HEK293 (cell line): ENCODE measurements around the gene SPECC1L.

Source experiments
- CTCF ChIA-PET: fragments of 350-600 bp; formaldehyde crosslinking; extraction: SDS; loops from one replicate; lab custom pipeline; 2021; ENCODE audit warnings: antibody characterized with exemption; lab: Yijun Ruan, JAX
- POLR2A ChIA-PET: fragments of 300-600 bp; formaldehyde crosslinking; extraction: SDS; loops from one replicate; lab custom pipeline; 2020; ENCODE audit warnings: antibody characterized with exemption, inconsistent platforms; lab: Yijun Ruan, JAX
- H3K27ac ChIP-seq: fragments of 200-500 bp; sonication (Bioruptor generic); 2 replicates; pipeline ENCODE4 v1.5.1; 2014; ENCODE audit warnings: low read depth, low read length, control low read depth, inconsistent platforms; ENCODE audit errors: extremely low read depth
- H3K36me3 ChIP-seq, 2 experiments: fragments of 200-500 bp in 1 of 2; sonication (Bioruptor generic) in 1 of 2; 1 replicate in 1 of 2; 2 replicates in 1 of 2; pipeline ENCODE4 v1.5.1; 2014 to 2017; ENCODE audit warnings: inconsistent platforms in 2 of 2, low read length in 2 of 2; ENCODE audit not compliant: control insufficient read depth in 2 of 2, insufficient read depth in 1 of 2
- H3K4me1 ChIP-seq: fragments of 200-500 bp; sonication (Bioruptor generic); 2 replicates; pipeline ENCODE4 v1.5.1; 2014; ENCODE audit warnings: mild to moderate bottlenecking, low read length, inconsistent platforms; ENCODE audit not compliant: control insufficient read depth, insufficient read depth
- H3K4me3 ChIP-seq: 2 replicates; pipeline ENCODE4 v1.5.1; 2011; ENCODE audit warnings: low read depth, mild to moderate bottlenecking, control low read depth, low read length, moderate library complexity
- H3K9me3 ChIP-seq: fragments of 200-500 bp; sonication (Bioruptor generic); 2 replicates; pipeline ENCODE4 v1.5.1; 2014; ENCODE audit warnings: low read depth, low read length, inconsistent platforms; ENCODE audit not compliant: control insufficient read depth, insufficient read depth
- FEZF1 ChIP-seq: fragments of 450-650 bp; formaldehyde crosslinking; IDR thresholded peaks from 2 replicates; pipeline ENCODE4 v1.5.1; 2016; ENCODE audit warnings: missing biosample characterization, missing genetic modification characterization
- PRDM1 ChIP-seq: fragments of 450-650 bp; formaldehyde crosslinking; IDR thresholded peaks from 2 replicates; pipeline ENCODE4; 2016; ENCODE audit warnings: missing biosample characterization, missing genetic modification characterization
- SP2 ChIP-seq: fragments of 450-650 bp; formaldehyde crosslinking; IDR thresholded peaks from 2 replicates; pipeline ENCODE4 v1.5.1; 2016; ENCODE audit warnings: missing biosample characterization, missing genetic modification characterization
- SP7 ChIP-seq: fragments of 450-650 bp; formaldehyde crosslinking; IDR thresholded peaks from 2 replicates; pipeline ENCODE4 v1.5.1; 2016; ENCODE audit warnings: missing biosample characterization, missing genetic modification characterization
- ZBTB17 ChIP-seq: fragments of 450-650 bp; formaldehyde crosslinking; IDR thresholded peaks from 2 replicates; pipeline ENCODE4 v1.5.1; 2016; ENCODE audit warnings: missing biosample characterization, missing genetic modification characterization
- ZFHX2 ChIP-seq: fragments of 450-650 bp; formaldehyde crosslinking; conservative IDR thresholded peaks from 2 replicates; pipeline ENCODE4 v1.5.1; 2016; ENCODE audit warnings: missing biosample characterization, missing genetic modification characterization
- ZNF140 ChIP-seq: fragments of 450-650 bp; formaldehyde crosslinking; IDR thresholded peaks from 2 replicates; pipeline ENCODE4 v1.5.1; 2016; ENCODE audit warnings: missing biosample characterization, missing genetic modification characterization
- ZNF211 ChIP-seq: fragments of 450-650 bp; formaldehyde crosslinking; IDR thresholded peaks from 2 replicates; pipeline ENCODE4 v1.5.1; 2016; ENCODE audit warnings: low read depth, missing biosample characterization, missing genetic modification characterization
- ZNF239 ChIP-seq: fragments of 450-650 bp; formaldehyde crosslinking; IDR thresholded peaks from 2 replicates; pipeline ENCODE4 v1.5.1; 2016; ENCODE audit warnings: missing biosample characterization, missing genetic modification characterization
- ZNF302 ChIP-seq: fragments of 450-650 bp; formaldehyde crosslinking; IDR thresholded peaks from 2 replicates; pipeline ENCODE4 v1.5.1; 2016; ENCODE audit warnings: missing biosample characterization, missing genetic modification characterization, low read depth
- ZNF311 ChIP-seq: fragments of 450-650 bp; formaldehyde crosslinking; IDR thresholded peaks from 2 replicates; pipeline ENCODE4 v1.5.1; 2017; ENCODE audit warnings: missing biosample characterization, missing genetic modification characterization, borderline replicate concordance
- ZNF544 ChIP-seq: fragments of 450-650 bp; formaldehyde crosslinking; IDR thresholded peaks from 2 replicates; pipeline ENCODE4 v1.5.0; 2017; ENCODE audit warnings: missing biosample characterization, missing genetic modification characterization
- ZNF571 ChIP-seq: fragments of 450-650 bp; formaldehyde crosslinking; IDR thresholded peaks from 2 replicates; pipeline ENCODE4 v1.5.0; 2017; ENCODE audit warnings: missing biosample characterization, missing genetic modification characterization
- ZNF629 ChIP-seq: fragments of 450-650 bp; formaldehyde crosslinking; IDR thresholded peaks from 2 replicates; pipeline ENCODE4 v1.5.1; 2017; ENCODE audit warnings: missing biosample characterization, missing genetic modification characterization
- ZNF677 ChIP-seq: fragments of 450-650 bp; IDR thresholded peaks from 2 replicates; pipeline ENCODE4 v1.5.0; 2018; ENCODE audit warnings: missing biosample characterization, mild to moderate bottlenecking, missing genetic modification characterization, moderate library complexity
- ZNF701 ChIP-seq: fragments of 450-650 bp; formaldehyde crosslinking; IDR thresholded peaks from 2 replicates; pipeline ENCODE4 v1.5.1; 2016; ENCODE audit warnings: missing biosample characterization, missing genetic modification characterization
- TF ChIP-seq, protein P1 (sequence below): fragments of 450-650 bp; formaldehyde crosslinking; conservative IDR thresholded peaks from 2 replicates; pipeline ENCODE4 v1.5.1; 2016; ENCODE audit warnings: low read depth, missing biosample characterization, missing genetic modification characterization
- TF ChIP-seq, protein P2 (sequence below): fragments of 450-650 bp; formaldehyde crosslinking; IDR thresholded peaks from 2 replicates; pipeline ENCODE4 v1.5.1; 2016; ENCODE audit warnings: missing biosample characterization, missing genetic modification characterization, low read depth
- TF ChIP-seq, protein P3 (sequence below): fragments of 450-650 bp; formaldehyde crosslinking; IDR thresholded peaks from 2 replicates; pipeline ENCODE4 v1.5.1; 2016; ENCODE audit warnings: missing biosample characterization, missing genetic modification characterization

The SPECC1L gene

DNA sequence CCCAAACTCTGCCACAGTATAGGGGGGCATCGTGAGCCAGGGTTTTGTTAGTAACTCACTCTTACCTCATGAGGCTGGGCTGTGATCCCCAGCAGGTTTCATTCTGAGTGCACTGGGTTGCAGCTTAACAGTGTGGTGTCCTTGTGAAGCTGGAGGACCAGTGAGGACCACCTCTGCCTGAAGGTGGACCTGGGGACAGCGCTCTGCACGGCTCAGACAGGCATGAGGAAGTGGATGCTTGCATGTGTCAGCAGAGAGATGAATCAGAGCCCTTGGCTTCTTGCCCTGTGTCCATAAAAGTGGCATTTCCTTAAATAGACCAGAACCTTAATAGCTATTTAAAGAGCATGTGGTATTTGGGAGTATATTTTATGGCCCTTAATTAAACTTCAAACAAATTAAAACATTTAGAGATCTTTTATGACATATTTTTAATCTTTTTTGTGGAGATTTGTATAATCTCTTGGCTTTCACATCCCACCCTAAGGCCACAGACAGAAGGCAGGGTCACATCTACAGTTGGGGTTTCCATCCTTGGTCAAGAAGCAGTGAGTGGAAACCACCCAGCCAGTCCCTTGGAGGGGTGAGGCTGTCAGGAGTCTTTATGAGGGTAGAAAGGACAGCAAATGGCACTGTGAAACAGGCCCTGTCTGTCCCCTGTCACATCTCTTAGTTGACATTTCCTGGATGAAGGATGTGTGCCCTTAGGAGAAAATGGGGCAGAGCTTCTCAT lies 132.0 kb downstream of the SPECC1L start (continued):
- no peak for TF ChIP-seq ZNF677 (tag by site-specific recombination)
- no peak for TF ChIP-seq ZNF571 (tag by site-specific recombination)
- no peak for TF ChIP-seq ZNF544 (tag by site-specific recombination)
- no peak for TF ChIP-seq ZNF140 (tag by site-specific recombination)
- no peak for TF ChIP-seq ZNF701 (tag by site-specific recombination)
- TF ChIP-seq SP7 (tag by site-specific recombination) = peak; percentile 98
- peak; percentile 93 for TF ChIP-seq FEZF1 (tag by site-specific recombination)
- no peak; the same call in 1 of the 2 replicates for TF ChIP-seq SP2 (tag by site-specific recombination)
- TF ChIP-seq, protein P1, sequence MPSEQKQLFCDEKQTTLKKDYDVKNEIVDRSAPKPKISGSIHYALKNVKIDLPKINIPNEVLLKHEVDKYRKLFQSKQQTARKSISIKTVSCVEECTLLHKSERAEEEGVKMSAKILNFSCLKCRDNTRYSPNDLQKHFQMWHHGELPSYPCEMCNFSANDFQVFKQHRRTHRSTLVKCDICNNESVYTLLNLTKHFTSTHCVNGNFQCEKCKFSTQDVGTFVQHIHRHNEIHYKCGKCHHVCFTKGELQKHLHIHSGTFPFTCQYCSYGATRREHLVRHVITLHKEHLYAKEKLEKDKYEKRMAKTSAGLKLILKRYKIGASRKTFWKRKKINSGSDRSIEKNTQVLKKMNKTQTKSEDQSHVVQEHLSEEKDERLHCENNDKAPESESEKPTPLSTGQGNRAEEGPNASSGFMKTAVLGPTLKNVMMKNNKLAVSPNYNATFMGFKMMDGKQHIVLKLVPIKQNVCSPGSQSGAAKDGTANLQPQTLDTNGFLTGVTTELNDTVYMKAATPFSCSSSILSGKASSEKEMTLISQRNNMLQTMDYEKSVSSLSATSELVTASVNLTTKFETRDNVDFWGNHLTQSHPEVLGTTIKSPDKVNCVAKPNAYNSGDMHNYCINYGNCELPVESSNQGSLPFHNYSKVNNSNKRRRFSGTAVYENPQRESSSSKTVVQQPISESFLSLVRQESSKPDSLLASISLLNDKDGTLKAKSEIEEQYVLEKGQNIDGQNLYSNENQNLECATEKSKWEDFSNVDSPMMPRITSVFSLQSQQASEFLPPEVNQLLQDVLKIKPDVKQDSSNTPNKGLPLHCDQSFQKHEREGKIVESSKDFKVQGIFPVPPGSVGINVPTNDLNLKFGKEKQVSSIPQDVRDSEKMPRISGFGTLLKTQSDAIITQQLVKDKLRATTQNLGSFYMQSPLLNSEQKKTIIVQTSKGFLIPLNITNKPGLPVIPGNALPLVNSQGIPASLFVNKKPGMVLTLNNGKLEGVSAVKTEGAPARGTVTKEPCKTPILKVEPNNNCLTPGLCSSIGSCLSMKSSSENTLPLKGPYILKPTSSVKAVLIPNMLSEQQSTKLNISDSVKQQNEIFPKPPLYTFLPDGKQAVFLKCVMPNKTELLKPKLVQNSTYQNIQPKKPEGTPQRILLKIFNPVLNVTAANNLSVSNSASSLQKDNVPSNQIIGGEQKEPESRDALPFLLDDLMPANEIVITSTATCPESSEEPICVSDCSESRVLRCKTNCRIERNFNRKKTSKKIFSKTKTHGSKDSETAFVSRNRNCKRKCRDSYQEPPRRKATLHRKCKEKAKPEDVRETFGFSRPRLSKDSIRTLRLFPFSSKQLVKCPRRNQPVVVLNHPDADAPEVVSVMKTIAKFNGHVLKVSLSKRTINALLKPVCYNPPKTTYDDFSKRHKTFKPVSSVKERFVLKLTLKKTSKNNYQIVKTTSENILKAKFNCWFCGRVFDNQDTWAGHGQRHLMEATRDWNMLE (tag by site-specific recombination) = no peak
- peak; percentile 71 for TF ChIP-seq ZBTB17 (tag by site-specific recombination)
- TF ChIP-seq ZFHX2 (tag by site-specific recombination) = no peak
- TF ChIP-seq ZNF211 = no peak
- TF ChIP-seq, protein P2, sequence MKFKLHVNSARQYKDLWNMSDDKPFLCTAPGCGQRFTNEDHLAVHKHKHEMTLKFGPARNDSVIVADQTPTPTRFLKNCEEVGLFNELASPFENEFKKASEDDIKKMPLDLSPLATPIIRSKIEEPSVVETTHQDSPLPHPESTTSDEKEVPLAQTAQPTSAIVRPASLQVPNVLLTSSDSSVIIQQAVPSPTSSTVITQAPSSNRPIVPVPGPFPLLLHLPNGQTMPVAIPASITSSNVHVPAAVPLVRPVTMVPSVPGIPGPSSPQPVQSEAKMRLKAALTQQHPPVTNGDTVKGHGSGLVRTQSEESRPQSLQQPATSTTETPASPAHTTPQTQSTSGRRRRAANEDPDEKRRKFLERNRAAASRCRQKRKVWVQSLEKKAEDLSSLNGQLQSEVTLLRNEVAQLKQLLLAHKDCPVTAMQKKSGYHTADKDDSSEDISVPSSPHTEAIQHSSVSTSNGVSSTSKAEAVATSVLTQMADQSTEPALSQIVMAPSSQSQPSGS (tag by site-specific recombination) = no peak
- no peak for TF ChIP-seq ZNF239
- peak; percentile 80 for TF ChIP-seq ZNF629 (tag by site-specific recombination)
- TF ChIP-seq, protein P3, sequence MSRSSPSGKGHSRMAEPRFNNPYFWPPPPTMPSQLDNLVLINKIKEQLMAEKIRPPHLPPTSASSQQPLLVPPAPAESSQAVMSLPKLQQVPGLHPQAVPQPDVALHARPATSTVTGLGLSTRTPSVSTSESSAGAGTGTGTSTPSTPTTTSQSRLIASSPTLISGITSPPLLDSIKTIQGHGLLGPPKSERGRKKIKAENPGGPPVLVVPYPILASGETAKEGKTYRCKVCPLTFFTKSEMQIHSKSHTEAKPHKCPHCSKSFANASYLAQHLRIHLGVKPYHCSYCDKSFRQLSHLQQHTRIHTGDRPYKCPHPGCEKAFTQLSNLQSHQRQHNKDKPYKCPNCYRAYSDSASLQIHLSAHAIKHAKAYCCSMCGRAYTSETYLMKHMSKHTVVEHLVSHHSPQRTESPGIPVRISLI (tag by site-specific recombination) = no peak
- TF ChIP-seq ZNF302 (tag by site-specific recombination) = no peak

DNA sequence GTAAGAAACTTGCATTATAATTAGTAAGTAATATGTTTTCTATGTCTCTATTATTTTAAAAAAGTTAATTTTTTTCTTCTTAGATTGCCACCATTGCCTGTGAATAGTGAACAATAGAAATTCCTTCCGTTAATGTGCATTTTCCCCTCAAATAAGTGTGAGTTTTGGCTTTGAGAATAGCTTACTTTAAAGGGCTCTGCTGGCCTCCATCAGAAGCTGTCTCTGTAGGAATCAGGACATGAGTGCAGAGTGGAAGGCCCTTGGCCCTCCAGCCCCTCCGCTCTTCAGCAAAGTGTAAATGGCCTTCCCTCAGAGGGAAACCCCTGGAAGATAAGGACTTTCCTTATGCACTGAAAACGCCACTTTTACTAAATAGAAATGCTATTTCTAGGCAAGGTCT lies 132.7 kb downstream of the SPECC1L start:
- peaks cover 12% of the 10 kb centered on the region for H3K4me1 ChIP-seq
- H3K36me3 ChIP-seq = peaks cover 0 to 64% of the 10 kb centered on the region in 2 experiments; a peak in 1 of 3 replicates
- H3K27ac ChIP-seq = no peak overlapping the region
- CTCF ChIA-PET = interaction anchor here (0.6 to 1.5 kb wide), 5 partner anchors 18 to 121 kb away, joined by 3 to 4 read pairs (median 3); no protein-coding TSS in a partner anchor
- H3K9me3 ChIP-seq = no peaks in the 10 kb centered on the region
- POLR2A ChIA-PET = no interaction called here
- peak; percentile 37; the same call in 1 of the 2 replicates for TF ChIP-seq PRDM1 (tag by site-specific recombination)
- no peak for TF ChIP-seq ZNF311
- H3K4me3 ChIP-seq = no peak overlapping the region
